ENCODE results near the gene SLC15A2.

The SLC15A2 gene

DNA sequence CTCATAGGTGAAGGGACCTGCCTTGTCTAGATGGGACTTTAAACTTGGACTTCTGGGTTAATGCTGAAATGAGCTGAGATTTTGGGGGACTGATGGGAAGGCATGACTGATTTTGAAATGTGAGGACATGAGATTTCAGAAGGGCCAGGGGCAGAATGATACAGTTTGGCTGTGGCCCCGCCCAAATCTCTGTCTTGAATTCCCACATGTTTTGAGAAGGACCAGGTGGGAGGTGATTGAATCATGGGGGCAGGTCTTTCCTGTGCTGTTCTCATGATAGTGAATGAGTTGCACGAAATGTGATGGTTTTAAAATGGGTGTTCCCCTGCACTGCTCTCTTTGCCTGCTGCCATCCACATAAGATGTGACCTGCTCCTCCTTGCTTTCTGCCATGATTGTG, 85.0 kb downstream of the SLC15A2 start:
- intact Hi-C loops (cut with DNase I): no loop called here
- DNase-seq: no peak

DNA sequence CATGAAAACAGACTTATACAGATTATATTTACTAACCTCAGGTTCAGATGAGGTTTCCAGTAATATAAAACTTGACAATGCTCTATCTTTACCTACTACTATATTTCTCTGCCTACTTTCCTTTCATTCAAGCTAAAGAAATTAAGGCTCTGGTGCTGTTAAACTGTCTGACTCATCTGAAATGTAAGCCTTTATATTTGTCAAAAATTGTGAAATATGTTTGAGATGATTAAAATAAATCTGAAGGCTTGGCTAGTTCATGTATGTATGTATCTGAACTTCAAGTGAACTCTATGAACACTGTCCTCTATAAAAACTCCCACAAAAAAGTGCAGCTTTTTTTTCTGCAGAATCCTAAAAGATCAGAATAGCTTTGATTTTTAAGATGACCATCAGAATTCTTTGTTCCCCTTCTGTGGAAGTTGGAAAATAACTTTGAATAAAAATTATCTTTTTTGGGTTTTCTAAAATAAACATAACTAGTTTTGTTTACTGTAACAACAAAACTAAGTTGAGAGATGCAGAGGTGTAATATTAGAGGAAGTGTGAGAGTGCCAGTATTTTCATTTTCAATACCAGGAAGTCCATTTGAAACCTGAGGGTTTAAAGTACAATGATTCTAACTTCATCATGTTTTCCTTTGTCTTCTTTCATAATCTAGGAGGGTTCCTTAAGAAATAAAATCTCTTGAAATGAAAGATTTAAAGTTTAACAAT, 85.7 kb downstream of the SLC15A2 start:
- DNase-seq: no peak

DNA sequence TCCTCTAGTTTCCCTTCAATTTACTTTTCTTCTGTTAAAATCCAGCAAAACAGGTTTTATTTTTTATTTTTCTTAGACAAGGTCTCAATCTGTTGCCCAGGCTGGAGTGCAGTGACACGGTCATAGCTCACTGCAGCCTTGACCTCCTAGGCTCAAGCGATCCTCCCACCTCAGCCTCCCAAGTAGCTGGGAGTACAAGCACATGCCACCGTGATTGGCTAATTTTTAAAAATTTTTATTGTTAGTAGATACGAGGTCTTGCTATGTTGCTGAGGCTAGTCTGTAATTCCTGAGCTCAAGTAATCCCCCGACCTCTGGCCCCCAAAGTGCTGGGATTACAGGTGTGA, 86.2 kb downstream of the SLC15A2 start:
- intact Hi-C loops (cut with DNase I): no loop called here
- no peak for DNase-seq

More for the DNA sequence above, 85.7 kb downstream of the SLC15A2 start:
- intact Hi-C loops (cut with DNase I): no loop called here

DNA sequence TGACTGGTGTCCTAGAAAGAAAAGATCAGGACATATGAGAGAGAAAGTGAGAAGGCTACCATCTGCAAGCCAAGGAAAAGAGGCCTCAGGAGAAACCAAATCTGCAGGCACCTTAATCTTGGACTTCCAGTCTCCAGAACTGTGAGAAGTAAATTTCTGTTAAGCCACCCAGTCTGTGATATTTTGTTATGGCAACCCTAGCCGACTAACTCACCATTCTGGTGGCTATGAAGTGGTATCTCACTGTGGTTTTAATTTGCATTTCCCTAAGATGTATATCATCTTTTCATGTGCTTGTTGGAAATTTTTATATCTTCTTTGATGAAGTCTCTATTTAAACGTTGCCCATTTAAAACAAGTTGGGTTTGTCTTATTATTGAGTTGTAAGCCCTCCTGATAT, 87.3 kb downstream of the SLC15A2 start:
- intact Hi-C loops (cut with DNase I): no loop called here
- no peak for DNase-seq

DNA sequence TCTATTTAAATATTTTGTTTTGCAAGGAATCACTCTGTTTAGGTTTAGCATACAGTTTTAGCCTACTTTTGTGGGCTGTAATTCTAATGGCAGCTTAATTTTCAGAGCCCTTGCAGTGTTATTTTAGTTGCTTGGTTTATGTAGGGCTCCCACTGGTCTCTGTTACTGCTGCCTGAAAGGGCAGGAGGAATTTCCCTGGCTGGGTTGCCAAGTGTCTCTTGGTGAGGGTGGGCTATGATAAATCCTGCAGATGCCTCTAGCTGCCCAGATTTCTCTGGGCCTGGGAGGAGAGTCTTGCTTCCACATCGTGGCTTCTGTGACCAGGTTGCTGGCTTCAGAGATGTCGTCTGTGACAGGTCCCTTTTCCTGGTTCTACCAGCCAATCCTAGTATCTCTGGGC, 91.6 kb downstream of the SLC15A2 start:
- DNase-seq: no peak
- intact Hi-C loops (cut with DNase I): no loop called here

DNA sequence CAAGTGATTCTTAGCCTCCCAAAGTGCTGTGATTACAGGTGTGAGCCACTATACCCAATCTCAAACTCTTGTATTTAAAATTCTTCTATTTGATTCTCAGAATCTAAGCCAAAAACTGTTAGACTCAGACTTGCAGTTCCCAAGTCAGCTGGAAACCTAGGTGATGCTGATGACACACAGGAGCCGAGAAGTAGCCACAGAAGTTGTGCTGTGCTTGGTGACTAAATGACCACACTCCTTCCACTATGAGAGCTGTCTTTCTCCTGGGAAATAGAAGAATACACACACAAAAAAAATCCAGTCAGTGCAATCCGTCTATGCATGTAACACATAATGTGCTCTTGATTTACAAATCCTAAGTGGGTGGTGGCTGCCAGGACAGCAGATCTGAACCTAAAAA, 93.9 kb downstream of the SLC15A2 start:
- intact Hi-C loops (cut with DNase I): no loop called here
- no peak for DNase-seq

DNA sequence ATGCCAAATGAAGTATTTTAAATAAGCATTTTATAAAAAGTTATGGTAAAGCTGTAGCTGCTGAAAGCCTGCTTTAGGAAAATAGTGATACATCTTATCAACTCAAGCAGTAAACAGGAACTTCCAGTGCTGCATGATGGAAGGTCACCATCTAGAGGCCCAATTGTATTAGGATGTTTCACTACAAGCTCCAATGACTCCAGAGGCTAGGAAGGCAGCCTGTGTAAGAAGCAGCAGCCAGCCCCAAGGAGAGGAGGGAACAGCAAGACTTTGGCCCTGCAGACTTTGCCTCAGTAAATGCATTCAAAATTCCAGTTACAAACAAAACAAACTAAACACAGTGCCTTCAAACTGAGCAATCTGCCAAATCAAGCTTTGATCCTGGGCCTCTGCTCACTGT, 95.7 kb downstream of the SLC15A2 start:
- intact Hi-C loops (cut with DNase I): no loop called here
- no peak for DNase-seq

DNA sequence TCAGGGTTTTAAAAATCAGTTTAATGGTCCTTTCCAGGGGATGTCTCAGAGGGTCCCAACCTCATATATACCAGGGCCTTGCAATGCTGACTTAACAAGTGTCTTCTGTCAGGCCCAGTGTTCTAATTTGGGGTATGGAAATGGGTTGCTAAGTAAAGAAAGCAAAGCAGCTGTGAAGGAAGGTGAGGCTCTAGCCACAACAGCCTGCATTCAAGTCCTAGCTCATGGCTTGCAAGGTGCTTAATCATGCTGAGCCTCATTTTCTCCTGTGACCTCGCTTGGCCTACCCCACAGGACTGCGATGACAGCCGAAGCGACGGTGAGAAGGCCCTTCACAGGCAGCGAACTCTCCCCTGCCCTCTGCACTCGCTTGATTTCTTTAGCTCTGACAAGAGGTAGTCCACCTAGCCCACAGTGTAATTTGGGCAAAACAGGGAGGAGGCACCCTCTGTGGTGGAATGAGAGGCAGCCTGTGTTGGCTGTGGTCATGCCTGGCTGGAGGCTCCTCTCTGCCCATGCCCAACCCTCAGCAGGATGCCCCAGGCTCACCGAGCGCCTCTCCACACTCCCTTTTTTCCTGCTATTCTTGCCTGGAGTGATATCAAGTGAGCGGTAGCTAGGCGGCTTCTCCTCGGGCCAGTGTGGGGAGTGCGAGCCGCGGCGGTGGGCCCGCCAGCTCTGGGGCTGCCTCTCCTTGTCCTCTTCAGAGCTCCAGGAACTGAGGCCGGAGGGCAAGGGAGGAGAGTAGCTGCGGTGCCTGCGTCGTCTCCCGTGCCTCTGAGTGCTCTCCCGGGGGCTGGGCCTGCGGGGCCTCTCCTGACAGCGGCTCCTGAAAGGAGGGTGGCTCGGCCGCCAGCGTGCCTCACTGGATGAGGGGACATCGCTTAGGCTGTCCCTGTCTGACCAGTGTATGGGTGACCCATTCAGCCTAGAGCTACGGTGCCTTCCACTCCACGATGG, 98.7 kb downstream of the SLC15A2 start:
- intact Hi-C loops (cut with DNase I): no loop called here
- DNase-seq: peak in 1 of 10 donors; percentile 81

Data from posterior cingulate gyrus (tissue), 11 donors.